Smooth muscle cell (in vitro differentiated cells): ENCODE results near the gene MDFI. TPM values are rescaled to one million over a fixed set of nuclear protein-coding genes. Genes with fewer than 3 reads are reported as not detected.

Experiments
- DNase-seq: peaks from one replicate; lab custom pipeline; 2025; ENCODE audit not compliant: unreplicated experiment; lab: John Stamatoyannopoulos, UW
- H2AFZ ChIP-seq: fragments of 200-600 bp; sonication (generic); 2 replicates; pipeline ENCODE4 v1.6.0; 2016; ENCODE audit warnings: antibody characterized with exemption, low read depth, mild to moderate bottlenecking
- H3F3A ChIP-seq: fragments of 200-600 bp; sonication (generic); 2 replicates; pipeline ENCODE4 v1.6.0; 2017; ENCODE audit warnings: antibody characterized with exemption, low read depth
- H3K27ac ChIP-seq: fragments of 200-600 bp; sonication (generic); 2 replicates; pipeline ENCODE4 v1.5.1; 2016; ENCODE audit warnings: low read depth, mild to moderate bottlenecking
- H3K27me3 ChIP-seq: fragments of 200-600 bp; sonication (generic); 2 replicates; pipeline ENCODE4 v1.6.1; 2016; ENCODE audit warnings: low read depth, mild to moderate bottlenecking
- H3K36me3 ChIP-seq: fragments of 200-600 bp; sonication (generic); 2 replicates; pipeline ENCODE4 v1.5.1; 2016; ENCODE audit warnings: low read depth
- H3K4me1 ChIP-seq: fragments of 200-600 bp; sonication (generic); 2 replicates; pipeline ENCODE4 v1.5.1; 2016; ENCODE audit warnings: low read depth
- H3K4me2 ChIP-seq: fragments of 200-600 bp; sonication (generic); 2 replicates; pipeline ENCODE4 v1.6.0; 2016; ENCODE audit warnings: mild to moderate bottlenecking
- H3K4me3 ChIP-seq: fragments of 200-600 bp; sonication (generic); 2 replicates; pipeline ENCODE4 v1.5.1; 2016; ENCODE audit warnings: mild to moderate bottlenecking
- H3K79me2 ChIP-seq: fragments of 200-600 bp; sonication (generic); 2 replicates; pipeline ENCODE4 v1.6.0; 2016; ENCODE audit warnings: low read depth, mild to moderate bottlenecking
- H3K9ac ChIP-seq: fragments of 200-600 bp; sonication (generic); 2 replicates; pipeline ENCODE4 v1.6.0; 2016; ENCODE audit warnings: low read depth
- H3K9me3 ChIP-seq: fragments of 200-600 bp; sonication (generic); replicated peaks from 2 replicates; pipeline ENCODE4 v1.5.1; 2016; ENCODE audit warnings: low read depth
- H4K20me1 ChIP-seq: fragments of 200-600 bp; sonication (generic); 2 replicates; pipeline ENCODE4 v1.6.0; 2016; ENCODE audit warnings: low read depth
- CTCF ChIP-seq: fragments of 200-600 bp; sonication (generic); IDR thresholded peaks from 2 replicates; pipeline ENCODE4 v1.5.1; 2017; ENCODE audit warnings: borderline replicate concordance, mild to moderate bottlenecking, antibody characterized with exemption; ENCODE audit not compliant: insufficient read depth, poor library complexity, severe bottlenecking
- WGBS: methylation state at CpG from one replicate; pipeline ENCODE4 v1.1.7; 2016; ENCODE audit warnings: low lambda C conversion rate; 5-methylcytosine and 5-hydroxymethylcytosine counted together
- polyA plus RNA-seq: library from polyadenylated mRNA; unstranded; fragments of >200 nt; fragmentation: Nextera tagmentation; extraction: Ambion mirVana; gene quantifications from 2 replicates; pipeline ENCODE4 v1.2.1, GENCODE V29; 2016
- total RNA-seq: library from RNA; depleted of rRNA; stranded (reverse); fragments of >200 nt; gene quantifications from 2 replicates; pipeline ENCODE4 v1.2.3, GENCODE V29; 2014

The MDFI gene
- total and polyA plus RNA-seq, 2 experiments from 2014 or later: 102 to 168 TPM

- Histone ChIP-seq H4K20me1 (no peaks in the 10 kb centered on the region), H3K4me3 (no peak overlapping the region), H3F3A (no peaks in the 10 kb centered on the region), H2AFZ (no peak overlapping the region), H3K9ac (no peak overlapping the region), H3K4me2 (no peak overlapping the region), H3K36me3 (no peaks in the 10 kb centered on the region), H3K9me3 (no peaks in the 10 kb centered on the region), H3K79me2 (no peaks in the 10 kb centered on the region), H3K27ac (no peak overlapping the region), H3K4me1 (peaks cover 4% of the 10 kb centered on the region), H3K27me3 (peaks cover 11% of the 10 kb centered on the region)
- WGBS: 87% methylated on average over 1 of the region's 1 CpG
- TF ChIP-seq CTCF: no peak
- DNase-seq: no peak
These were observed 28.9 kb downstream of the MDFI start for GRCh38 chr6:41667195-41667594.

GRCh38 chr6:41668968-41669367 is 30.7 kb downstream of the MDFI start:
- H3K27me3 ChIP-seq: peaks cover 11% of the 10 kb centered on the region
- no peaks in the 10 kb centered on the region for H3K36me3 ChIP-seq
- H3K27ac ChIP-seq: no peak overlapping the region
- no peaks in the 10 kb centered on the region for H3F3A ChIP-seq
- TF ChIP-seq CTCF: no peak
- no peak for DNase-seq
- no peaks in the 10 kb centered on the region for H3K79me2 ChIP-seq
- no peaks in the 10 kb centered on the region for H3K9me3 ChIP-seq
- H3K9ac ChIP-seq: no peak overlapping the region
- 97% methylated on average over 2 of the region's 2 CpGs for WGBS
- H2AFZ ChIP-seq: no peak overlapping the region
- H3K4me3 ChIP-seq: no peak overlapping the region
- no peaks in the 10 kb centered on the region for H4K20me1 ChIP-seq
- no peak overlapping the region for H3K4me2 ChIP-seq
- peaks cover 1% of the 10 kb centered on the region for H3K4me1 ChIP-seq

DNA sequence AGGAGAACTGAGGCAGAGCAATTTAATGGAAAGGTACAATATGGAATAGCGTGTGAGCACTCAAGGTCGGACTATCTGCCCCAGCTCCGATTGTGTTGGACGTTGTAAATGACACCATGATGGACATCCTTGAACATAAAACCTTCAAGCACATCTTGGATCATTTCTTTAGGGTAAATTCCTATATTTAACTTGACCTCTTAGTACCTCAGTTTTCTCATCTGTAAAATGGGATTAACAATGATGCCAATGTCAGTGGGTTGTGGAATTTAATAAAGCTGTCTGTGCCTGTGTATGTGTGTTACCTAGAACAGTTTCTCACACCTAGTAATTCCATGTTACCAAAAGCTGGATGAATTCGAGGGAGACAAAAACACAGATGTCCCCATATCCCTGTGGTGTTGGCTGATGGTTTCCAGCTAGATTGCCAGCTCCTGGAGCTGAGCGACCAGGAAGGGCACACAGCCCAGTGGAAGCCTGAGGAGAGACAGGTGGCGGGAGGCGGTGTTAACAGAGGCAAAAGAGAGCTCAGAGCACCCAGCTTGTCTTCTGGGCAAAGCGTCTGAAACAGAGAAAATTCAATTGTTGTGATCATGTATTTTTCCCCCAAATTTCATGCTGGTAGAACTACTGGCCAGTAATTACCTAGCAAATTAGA is 32.6 kb downstream of the MDFI start:
- Histone ChIP-seq H2AFZ (no peak overlapping the region), H4K20me1 (no peaks in the 10 kb centered on the region), H3K27ac (no peak overlapping the region), H3K4me3 (no peak overlapping the region), H3F3A (no peaks in the 10 kb centered on the region), H3K79me2 (no peaks in the 10 kb centered on the region), H3K36me3 (no peaks in the 10 kb centered on the region), H3K27me3 (peaks cover 11% of the 10 kb centered on the region), H3K9me3 (no peaks in the 10 kb centered on the region), H3K9ac (no peak overlapping the region), H3K4me1 (no peaks in the 10 kb centered on the region), H3K4me2 (no peak overlapping the region)
- TF ChIP-seq CTCF: no peak
- 89% methylated on average over 9 of the region's 9 CpGs for whole genome bisulfite sequencing
- DNase-seq: no peak

DNA sequence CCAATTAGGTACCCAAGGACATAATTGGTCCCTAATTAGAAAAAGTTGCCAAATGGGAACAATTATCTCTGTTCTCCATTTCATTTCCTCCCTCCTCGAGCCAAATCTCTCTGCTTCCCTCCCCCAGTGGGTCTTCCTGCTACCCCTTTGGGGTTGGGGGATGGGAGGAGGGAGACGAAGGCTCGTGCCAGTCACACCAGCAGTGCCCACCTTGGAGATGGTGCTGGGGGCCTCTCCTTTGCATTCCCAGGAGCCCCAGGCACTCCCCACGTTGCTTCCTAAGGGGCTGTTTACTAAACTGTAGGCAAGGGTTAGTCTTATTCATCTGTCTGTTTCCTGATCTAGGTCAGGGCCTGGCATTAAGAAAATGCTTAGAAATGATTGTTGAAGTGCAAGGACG is 33.1 kb downstream of the MDFI start:
- H3K79me2 ChIP-seq: no peaks in the 10 kb centered on the region
- no peak overlapping the region for H3K27ac ChIP-seq
- H2AFZ ChIP-seq: no peak overlapping the region
- peaks cover 11% of the 10 kb centered on the region for H3K27me3 ChIP-seq
- no peak overlapping the region for H3K4me3 ChIP-seq
- DNase-seq: no peak
- no peaks in the 10 kb centered on the region for H4K20me1 ChIP-seq
- WGBS: 72% methylated on average over 5 of the region's 5 CpGs
- TF ChIP-seq CTCF: no peak
- no peak overlapping the region for H3K4me2 ChIP-seq
- no peaks in the 10 kb centered on the region for H3K36me3 ChIP-seq
- no peaks in the 10 kb centered on the region for H3K9me3 ChIP-seq
- no peak overlapping the region for H3K9ac ChIP-seq
- H3F3A ChIP-seq: no peaks in the 10 kb centered on the region
- H3K4me1 ChIP-seq: no peaks in the 10 kb centered on the region
